Esophagus muscularis mucosa (tissue), 4 donors: ENCODE data around the gene EML6. TPM values are rescaled to one million over a fixed set of nuclear protein-coding genes. Genes with fewer than 3 reads are reported as not detected.
A peak's percentile ranks its signal among the peaks of the same experiment; 100 is the strongest.

Source experiments
- DNase-seq: peaks from one replicate; pipeline ENCODE4 v3.0.0-alpha.2; 2017; ENCODE audit errors: extremely low spot score
- H3K27ac ChIP-seq, 4 donors: fragments of 200-600 bp; sonication (generic); replicated peaks in 1 of 4; 1 replicate in 3 of 4; 2 replicates in 1 of 4; pipeline ENCODE4 v1.5.1; 2016 to 2019; ENCODE audit warnings: mild to moderate bottlenecking in 1 of 4
- H3K27me3 ChIP-seq, 4 donors: fragments of 200-600 bp; sonication (generic); one replicate each; pipeline versions ENCODE4 v1.5.1 to v1.6.0; 2016 to 2019
- H3K36me3 ChIP-seq, 4 donors: fragments of 200-600 bp; sonication (generic); one replicate each; pipeline ENCODE4 v1.5.1; 2016 to 2019
- H3K4me1 ChIP-seq, 4 donors: fragments of 200-600 bp; sonication (generic); one replicate each; pipeline ENCODE4 v1.5.1; 2016 to 2019
- H3K4me3 ChIP-seq, 4 donors: fragments of 200-600 bp; sonication (generic); 1 replicate in 2 of 4; 2 replicates in 2 of 4; pipeline ENCODE4 v1.5.1; 2016 to 2019; ENCODE audit warnings: mild to moderate bottlenecking in 4 of 4, moderate library complexity in 1 of 4
- H3K9me3 ChIP-seq, 4 donors: fragments of 200-600 bp; sonication (generic); 1 replicate in 3 of 4; 2 replicates in 1 of 4; pipeline ENCODE4 v1.5.1; 2016 to 2019
- EP300 ChIP-seq: sonication (generic); formaldehyde crosslinking; IDR thresholded peaks from one replicate; pipeline ENCODE4 v1.6.1; 2017; ENCODE audit warnings: antibody characterized with exemption
- POLR2A ChIP-seq: fragments of 450-650 bp; IDR thresholded peaks from one replicate; pipeline ENCODE4 v1.6.1; 2017; ENCODE audit warnings: antibody characterized with exemption, moderate library complexity, mild to moderate bottlenecking, low read depth
- POLR2AphosphoS5 ChIP-seq, 2 donors: sonication (generic); formaldehyde crosslinking; IDR thresholded peaks; one replicate each; pipeline ENCODE4 v1.6.1; 2017; ENCODE audit warnings: antibody characterized with exemption in 2 of 2
- WGBS: methylation state at CpG from one replicate; pipeline ENCODE4 v1.1.5; 2018; 5-methylcytosine and 5-hydroxymethylcytosine counted together
- intact Hi-C: fragments of 100-400 bp; cut with DNase I; formaldehyde crosslinking; loops from one replicate; pipeline ENCODE4 v1.15.1; 2023
- total RNA-seq, 4 donors: library from RNA; depleted of rRNA; stranded (reverse); fragments of >200 nt; gene quantifications; one replicate each; pipeline versions ENCODE4 v1.1.0 to v1.2.1, GENCODE V29; 2016
- TF ChIP-seq, protein P1 (sequence below), 3 experiments: fragments of 200-600 bp in 2 of 3; fragments of 450-650 bp in 1 of 3; sonication (generic) in 2 of 3; IDR thresholded peaks; one replicate each; pipeline ENCODE4 v1.5.1; 2017 to 2019; ENCODE audit warnings: antibody characterized with exemption in 3 of 3, mild to moderate bottlenecking in 2 of 3, moderate library complexity in 1 of 3

Gene EML6
- total RNA-seq, 4 donors from 2014 or later = 0.75 to 4.6 (median 0.89) TPM

DNA sequence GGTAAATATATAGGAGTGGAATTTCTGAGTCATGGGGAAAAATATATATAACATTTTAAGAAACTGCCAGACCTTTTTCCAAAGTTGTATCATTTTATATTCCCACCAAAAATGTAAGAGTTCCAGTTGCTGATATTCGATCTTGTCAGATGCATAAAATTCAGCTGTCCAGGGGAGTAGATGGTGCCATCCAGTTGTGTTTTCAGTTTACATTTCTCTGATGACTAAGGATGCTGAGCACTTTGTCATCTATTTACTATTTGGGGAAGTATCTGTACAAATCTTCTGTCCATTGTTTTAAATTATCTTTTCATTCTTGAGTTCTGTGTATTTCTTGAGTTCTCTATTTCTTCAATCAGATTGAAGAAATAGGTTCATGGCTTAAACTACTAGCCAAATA, 200.7 kb downstream of the EML6 start:
- 83% methylated on average over 1 of the region's 1 CpG for WGBS
- no peak for DNase-seq
- Histone ChIP-seq H3K4me3 (no peak overlapping the region), H3K27ac (no peak overlapping the region), H3K27me3 (no peaks in the 10 kb centered on the region), H3K9me3 (peaks cover 0 to 6% (median 0%) of the 10 kb centered on the region in 4 donors), H3K36me3 (no peaks in the 10 kb centered on the region), H3K4me1 (no peaks in the 10 kb centered on the region)
- intact Hi-C loops = no loop called here
- no peak for TF ChIP-seq POLR2A
- TF ChIP-seq, protein P1, sequence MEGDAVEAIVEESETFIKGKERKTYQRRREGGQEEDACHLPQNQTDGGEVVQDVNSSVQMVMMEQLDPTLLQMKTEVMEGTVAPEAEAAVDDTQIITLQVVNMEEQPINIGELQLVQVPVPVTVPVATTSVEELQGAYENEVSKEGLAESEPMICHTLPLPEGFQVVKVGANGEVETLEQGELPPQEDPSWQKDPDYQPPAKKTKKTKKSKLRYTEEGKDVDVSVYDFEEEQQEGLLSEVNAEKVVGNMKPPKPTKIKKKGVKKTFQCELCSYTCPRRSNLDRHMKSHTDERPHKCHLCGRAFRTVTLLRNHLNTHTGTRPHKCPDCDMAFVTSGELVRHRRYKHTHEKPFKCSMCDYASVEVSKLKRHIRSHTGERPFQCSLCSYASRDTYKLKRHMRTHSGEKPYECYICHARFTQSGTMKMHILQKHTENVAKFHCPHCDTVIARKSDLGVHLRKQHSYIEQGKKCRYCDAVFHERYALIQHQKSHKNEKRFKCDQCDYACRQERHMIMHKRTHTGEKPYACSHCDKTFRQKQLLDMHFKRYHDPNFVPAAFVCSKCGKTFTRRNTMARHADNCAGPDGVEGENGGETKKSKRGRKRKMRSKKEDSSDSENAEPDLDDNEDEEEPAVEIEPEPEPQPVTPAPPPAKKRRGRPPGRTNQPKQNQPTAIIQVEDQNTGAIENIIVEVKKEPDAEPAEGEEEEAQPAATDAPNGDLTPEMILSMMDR (IDR thresholded peaks at IDR 0.05) = no peak
- no peak for TF ChIP-seq POLR2AphosphoS5 (IDR thresholded peaks at IDR 0.05)
- no peak for TF ChIP-seq EP300

DNA sequence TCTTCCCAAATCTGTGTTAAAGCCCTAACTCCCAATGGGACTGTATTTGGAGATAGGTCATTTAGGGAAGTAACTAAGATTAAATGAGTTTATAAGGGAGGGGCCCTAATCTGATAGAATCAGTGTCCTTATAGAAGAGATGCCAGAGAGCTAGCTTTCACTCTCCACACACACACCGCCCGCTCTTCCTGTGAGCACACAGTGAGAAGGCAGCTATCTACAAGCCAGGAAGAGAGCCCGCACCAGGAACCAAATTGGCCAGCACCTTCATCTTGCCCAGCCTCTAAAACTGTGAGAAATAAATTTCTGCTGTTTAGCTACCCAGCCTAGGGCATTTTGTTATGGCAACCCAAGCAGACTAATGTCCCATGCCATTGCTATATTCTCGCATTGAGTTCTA, 201.6 kb downstream of the EML6 start:
- WGBS = 92% methylated on average over 4 of the region's 4 CpGs

DNA sequence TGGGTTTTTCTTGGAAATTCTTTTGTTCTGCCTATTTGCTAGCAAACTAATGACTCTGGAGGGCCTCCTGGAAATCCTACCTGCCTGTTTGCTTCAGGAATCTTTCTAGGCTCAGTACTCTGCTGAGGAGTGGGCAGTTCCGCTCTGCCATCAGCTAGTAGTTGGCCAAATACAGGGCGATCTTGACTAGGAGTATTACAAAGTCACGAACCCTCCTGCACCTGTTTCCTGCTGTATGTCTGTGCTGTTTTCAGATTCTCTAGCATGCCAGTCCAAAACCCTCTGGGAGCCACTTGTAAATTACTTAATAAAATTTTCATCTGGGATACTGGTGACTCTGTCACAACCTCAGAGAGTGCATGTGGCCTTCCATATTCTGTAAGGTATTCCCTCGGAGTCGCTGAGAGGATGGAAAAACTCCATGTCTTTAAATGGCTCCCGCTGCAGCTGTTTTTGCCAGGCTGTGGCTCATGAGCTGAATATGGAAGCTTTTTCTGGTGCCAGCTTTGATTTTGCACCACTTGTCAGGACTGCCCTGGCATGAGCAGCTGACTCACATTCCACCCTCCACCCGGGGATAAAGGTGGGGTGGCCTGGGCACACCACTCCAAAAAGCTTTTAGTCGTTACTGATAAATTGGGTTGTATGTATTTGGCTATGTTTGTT, 203.8 kb downstream of the EML6 start:
- 90% methylated on average over 8 of the region's 8 CpGs for WGBS
- Histone ChIP-seq H3K27me3 (no peaks in the 10 kb centered on the region), H3K4me1 (no peaks in the 10 kb centered on the region), H3K36me3 (no peaks in the 10 kb centered on the region), H3K9me3 (no peaks in the 10 kb centered on the region), H3K4me3 (no peak overlapping the region), H3K27ac (no peak overlapping the region)
- intact Hi-C loops = no loop called here
- DNase-seq = no peak
- no peak for TF ChIP-seq POLR2AphosphoS5 (IDR thresholded peaks at IDR 0.05)
- TF ChIP-seq POLR2A = no peak
- TF ChIP-seq, protein P1 (IDR thresholded peaks at IDR 0.05) = no peak
- no peak for TF ChIP-seq EP300

More for the DNA sequence above, 201.6 kb downstream of the EML6 start:
- Histone ChIP-seq H3K9me3 (peaks cover 0 to 6% (median 0%) of the 10 kb centered on the region in 4 donors), H3K27me3 (no peaks in the 10 kb centered on the region), H3K36me3 (no peaks in the 10 kb centered on the region), H3K27ac (no peak overlapping the region), H3K4me3 (no peak overlapping the region), H3K4me1 (no peaks in the 10 kb centered on the region)
- TF ChIP-seq EP300 (no peak), POLR2A (no peak), POLR2AphosphoS5 (IDR thresholded peaks at IDR 0.05) (no peak)
- TF ChIP-seq, protein P1 (IDR thresholded peaks at IDR 0.05) = no peak
- intact Hi-C loops = no loop called here
- no peak for DNase-seq

DNA sequence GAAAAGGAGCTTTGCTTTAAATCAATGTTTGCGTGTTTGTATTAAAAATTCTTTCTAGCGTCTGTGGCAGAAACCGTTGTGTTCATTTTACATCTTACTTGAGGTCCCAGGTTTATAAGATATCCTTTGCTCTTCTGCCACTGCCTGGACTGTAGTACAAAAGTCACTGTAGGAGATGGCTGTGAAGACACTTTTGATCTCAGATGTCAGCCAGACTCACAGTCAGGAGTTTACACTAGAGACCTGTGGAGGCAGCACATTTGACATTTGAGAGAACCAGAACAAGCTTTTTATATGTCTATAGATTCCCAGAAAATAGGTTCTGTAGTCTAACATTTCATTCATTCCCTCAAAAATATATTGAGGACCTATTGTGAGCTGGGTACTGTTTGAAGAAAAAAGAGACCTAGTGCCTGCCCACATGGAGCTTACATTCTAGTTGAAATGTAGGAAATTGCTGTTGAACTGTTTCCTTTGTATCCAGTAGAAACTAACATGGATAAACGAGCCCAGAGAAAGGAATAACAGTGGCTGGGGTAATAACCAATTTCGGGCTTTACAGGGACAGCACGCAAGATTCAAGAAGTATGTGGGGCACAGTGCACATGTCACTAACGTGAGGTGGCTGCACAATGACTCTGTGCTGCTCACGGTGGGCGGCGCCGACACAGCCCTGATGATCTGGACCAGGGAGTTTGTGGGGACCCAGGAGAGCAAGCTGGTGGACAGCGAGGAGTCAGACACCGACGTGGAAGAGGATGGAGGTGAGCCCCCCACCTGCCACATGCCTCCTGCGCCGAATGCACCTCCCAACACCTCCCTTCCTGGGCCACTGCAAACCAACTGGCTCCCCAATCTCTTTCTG, 204.5 kb downstream of the EML6 start:
- TF ChIP-seq POLR2A (no peak), EP300 (no peak), POLR2AphosphoS5 (IDR thresholded peaks at IDR 0.05) (no peak)
- TF ChIP-seq, protein P1 (IDR thresholded peaks at IDR 0.05) = no peak
- 89% methylated on average over 16 of the region's 16 CpGs for WGBS

More for the DNA sequence above, 204.5 kb downstream of the EML6 start:
- Histone ChIP-seq H3K4me1 (no peaks in the 10 kb centered on the region), H3K9me3 (no peaks in the 10 kb centered on the region), H3K36me3 (no peaks in the 10 kb centered on the region), H3K27ac (no peak overlapping the region), H3K4me3 (no peak overlapping the region), H3K27me3 (no peaks in the 10 kb centered on the region)
- peak; percentile 34 for DNase-seq
- intact Hi-C loops = no loop called here
